Activated CD4-positive, alpha-beta T cell treated with anti-CD3 and anti-CD28 coated beads for 36 hours (primary cell): ENCODE data around the gene MANEAL. TPM values are rescaled to one million over a fixed set of nuclear protein-coding genes. Genes with fewer than 3 reads are reported as not detected.

ENCODE experiments used
- ATAC-seq: fragments of 200-7000 bp; cut with Tn5 transposase; one replicate; pipeline ENCODE4 v1.10.0; 2021; ENCODE audit warnings: mild to moderate bottlenecking, moderate library complexity
- CTCF ChIA-PET: fragments of 350-600 bp; sonication (Branson Sonifier 250); formaldehyde crosslinking; loops from one replicate; lab custom pipeline; 2021; ENCODE audit warnings: antibody characterized with exemption; lab: Charles Lee
- POLR2A ChIA-PET: fragments of 350-600 bp; sonication (Branson Sonifier 250); formaldehyde crosslinking; loops from one replicate; lab custom pipeline; 2021; ENCODE audit warnings: antibody characterized with exemption, inconsistent platforms; lab: Charles Lee
- DNase-seq: peaks from one replicate; pipeline ENCODE4 v3.0.0-alpha.2; 2020
- H3K27ac Mint-ChIP-seq: one replicate; pipeline ENCODE4 v1.8.0; 2021; ENCODE audit warnings: mixed read lengths
- H3K27me3 Mint-ChIP-seq: one replicate; pipeline ENCODE4 v1.8.0; 2021; ENCODE audit warnings: mixed read lengths
- H3K36me3 Mint-ChIP-seq: one replicate; pipeline ENCODE4 v1.8.0; 2021; ENCODE audit warnings: low read depth, mixed read lengths
- H3K4me1 Mint-ChIP-seq: one replicate; pipeline ENCODE4 v1.8.0; 2021; ENCODE audit warnings: mixed read lengths
- H3K4me3 Mint-ChIP-seq: one replicate; pipeline ENCODE4 v1.8.0; 2021; ENCODE audit warnings: mild to moderate bottlenecking, moderate library complexity, mixed read lengths
- H3K9me3 Mint-ChIP-seq: one replicate; pipeline ENCODE4 v1.8.0; 2021; ENCODE audit warnings: low read depth, mixed read lengths
- intact Hi-C, 2 experiments: fragments of 100-400 bp; cut with DNase I in 1 of 2; cut with micrococcal nuclease in 1 of 2; formaldehyde crosslinking; loops; one replicate each; pipeline versions ENCODE4 v1.14.2 to v1.15.1; 2022 to 2024; cut with DNase I, micrococcal nuclease
- total RNA-seq, 2 experiments: library from RNA; stranded (reverse); gene quantifications; one replicate each; pipeline ENCODE4 v1.2.3, GENCODE V29; 2021

The MANEAL gene
- total RNA-seq, 2 experiments from 2014 or later = 1.0 TPM

- no peak for DNase-seq
- peaks cover 31% of the 10 kb centered on the region for H3K36me3 Mint-ChIP-seq
- POLR2A ChIA-PET = no interaction called here
- no peak overlapping the region for H3K4me3 Mint-ChIP-seq
- ATAC-seq = no peak
- peaks cover 34% of the 10 kb centered on the region for H3K4me1 Mint-ChIP-seq
- intact Hi-C loops = loop anchor here in 1 of 2 experiments (5.0 kb wide), 1 partner anchor 177 kb away; no protein-coding TSS in a partner anchor
- CTCF ChIA-PET = no interaction called here
- no peaks in the 10 kb centered on the region for H3K27me3 Mint-ChIP-seq
- peak overlapping the region; percentile 13 for H3K27ac Mint-ChIP-seq
- H3K9me3 Mint-ChIP-seq = no peaks in the 10 kb centered on the region
Observed at GRCh38 chr1:37809942-37810341, 16.3 kb downstream of the MANEAL start.

- ATAC-seq (peak; percentile 50), DNase-seq (peak; percentile 81)
- H3K9me3 Mint-ChIP-seq = no peaks in the 10 kb centered on the region
- no peaks in the 10 kb centered on the region for H3K27me3 Mint-ChIP-seq
- no peak overlapping the region for H3K4me3 Mint-ChIP-seq
- ChIA-PET POLR2A (no interaction called here), CTCF (no interaction called here)
- intact Hi-C loops = loop anchor here in 1 of 2 experiments (5.0 kb wide), 1 partner anchor 176 kb away; no protein-coding TSS in a partner anchor
- peaks cover 19% of the 10 kb centered on the region for H3K36me3 Mint-ChIP-seq
- H3K4me1 Mint-ChIP-seq = peaks cover 26% of the 10 kb centered on the region
- no peak overlapping the region for H3K27ac Mint-ChIP-seq
Observed at GRCh38 chr1:37811027-37811655, 17.5 kb downstream of the MANEAL start.

- CTCF ChIA-PET = no interaction called here
- Mint-ChIP-seq H3K9me3 (no peaks in the 10 kb centered on the region), H3K27me3 (no peaks in the 10 kb centered on the region), H3K4me3 (no peak overlapping the region), H3K27ac (no peak overlapping the region), H3K36me3 (peaks cover 9% of the 10 kb centered on the region), H3K4me1 (peaks cover 23% of the 10 kb centered on the region)
- POLR2A ChIA-PET = no interaction called here
- no peak for ATAC-seq
- intact Hi-C loops = loop anchor here in 1 of 2 experiments (5.0 kb wide), 1 partner anchor 174 kb away; no protein-coding TSS in a partner anchor
- no peak for DNase-seq
Observed at GRCh38 chr1:37813529-37814145, 20.0 kb downstream of the MANEAL start.

GRCh38 chr1:37814252-37814651, 20.6 kb downstream of the MANEAL start:
- H3K4me3 Mint-ChIP-seq = no peak overlapping the region
- ATAC-seq (no peak), DNase-seq (no peak)
- peaks cover 9% of the 10 kb centered on the region for H3K36me3 Mint-ChIP-seq
- intact Hi-C loops = loop anchor here in 1 of 2 experiments (5.0 kb wide), 1 partner anchor 173 kb away; no protein-coding TSS in a partner anchor
- H3K27me3 Mint-ChIP-seq = no peaks in the 10 kb centered on the region
- POLR2A ChIA-PET = no interaction called here
- H3K27ac Mint-ChIP-seq = no peak overlapping the region
- CTCF ChIA-PET = interaction anchor here (1.1 kb wide), 1 partner anchor 45 kb away, joined by 3 read pairs; the partner anchor contains the start of gene MTF1
- peaks cover 16% of the 10 kb centered on the region for H3K4me1 Mint-ChIP-seq
- no peaks in the 10 kb centered on the region for H3K9me3 Mint-ChIP-seq

GRCh38 chr1:37817481-37817880, 23.8 kb downstream of the MANEAL start:
- ChIA-PET POLR2A (interaction anchor here (0.5 kb wide), 1 partner anchor 140 kb away, joined by 4 read pairs; no protein-coding TSS in a partner anchor), CTCF (interaction anchor here (0.8 to 2.6 kb wide), 5 partner anchors 9 to 1359 kb away, joined by 3 to 8 read pairs (median 4); partner anchors contain the start of genes C1orf122, MTF1 and YRDC)
- Mint-ChIP-seq H3K9me3 (no peaks in the 10 kb centered on the region), H3K27ac (no peak overlapping the region), H3K27me3 (no peaks in the 10 kb centered on the region), H3K36me3 (peaks cover 21% of the 10 kb centered on the region), H3K4me1 (peaks cover 4% of the 10 kb centered on the region), H3K4me3 (no peak overlapping the region)
- intact Hi-C loops = no loop called here
- DNase-seq (no peak), ATAC-seq (peak; percentile 36)

DNA sequence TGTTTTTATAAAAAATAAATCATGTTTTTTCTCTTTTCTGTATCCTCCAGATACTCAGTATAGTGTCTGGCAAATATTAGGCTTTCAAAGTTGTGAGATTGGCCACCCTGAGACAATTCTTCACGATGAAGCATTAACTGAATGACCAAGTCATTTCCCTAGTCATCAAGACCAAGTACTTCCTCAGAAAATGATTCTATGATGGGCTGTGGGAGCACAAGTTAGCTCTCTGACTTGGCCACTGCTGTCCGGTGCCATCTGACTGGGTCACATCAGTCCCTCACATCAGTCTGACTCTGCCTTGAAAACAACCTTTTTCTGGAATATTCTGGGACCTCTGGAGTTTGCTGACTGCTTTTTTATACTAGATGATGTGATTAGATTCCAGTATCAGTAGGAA, 27.8 kb downstream of the MANEAL start:
- no peak overlapping the region for H3K27ac Mint-ChIP-seq
- DNase-seq (no peak), ATAC-seq (no peak)
- no peak overlapping the region for H3K4me3 Mint-ChIP-seq
- peaks cover 36% of the 10 kb centered on the region for H3K36me3 Mint-ChIP-seq
- POLR2A ChIA-PET = no interaction called here
- H3K27me3 Mint-ChIP-seq = no peaks in the 10 kb centered on the region
- H3K9me3 Mint-ChIP-seq = no peaks in the 10 kb centered on the region
- intact Hi-C loops = no loop called here
- CTCF ChIA-PET = interaction anchor here (0.5 to 0.7 kb wide), 2 partner anchors 30 to 129 kb away, joined by 3 read pairs; no protein-coding TSS in a partner anchor
- peaks cover 21% of the 10 kb centered on the region for H3K4me1 Mint-ChIP-seq

GRCh38 chr1:37822906-37823815, 29.5 kb downstream of the MANEAL start:
- Mint-ChIP-seq H3K27me3 (no peaks in the 10 kb centered on the region), H3K4me3 (no peak overlapping the region), H3K4me1 (peaks cover 23% of the 10 kb centered on the region), H3K36me3 (peaks cover 31% of the 10 kb centered on the region), H3K9me3 (no peaks in the 10 kb centered on the region), H3K27ac (peak overlapping the region; percentile 82)
- peak; percentile 36 for DNase-seq
- intact Hi-C loops = no loop called here
- ChIA-PET POLR2A (interaction anchor here (0.6 to 1.1 kb wide), 3 partner anchors 15 to 122 kb away, joined by 3 to 5 read pairs (median 3); no protein-coding TSS in a partner anchor), CTCF (interaction anchor here (0.6 to 1.0 kb wide), 4 partner anchors 31 to 897 kb away, joined by 3 read pairs; partner anchors contain the start of gene SNIP1)
- peak; percentile 82 for ATAC-seq

DNA sequence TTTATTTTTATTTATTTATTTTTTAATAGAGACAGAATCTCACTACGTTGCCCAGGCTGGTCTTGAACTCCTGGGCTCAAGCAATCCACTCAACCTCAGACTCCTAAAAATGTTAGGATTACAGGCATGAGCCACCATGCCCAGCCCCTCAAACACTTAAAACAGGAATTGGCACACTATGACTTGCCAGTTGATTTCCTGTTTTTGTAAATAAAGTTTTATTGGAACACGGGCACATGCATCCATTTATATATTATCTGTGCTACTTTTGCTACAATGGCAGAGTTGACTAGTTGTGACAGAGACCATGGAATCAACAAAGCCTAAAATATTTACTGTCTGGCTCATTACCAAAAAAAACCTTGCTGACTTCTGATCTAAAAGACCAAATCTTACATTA, 30.4 kb downstream of the MANEAL start:
- no peak overlapping the region for H3K4me3 Mint-ChIP-seq

GRCh38 chr1:37825506-37825905, 31.9 kb downstream of the MANEAL start:
- Mint-ChIP-seq H3K36me3 (peaks cover 33% of the 10 kb centered on the region), H3K27me3 (no peaks in the 10 kb centered on the region), H3K27ac (peak overlapping the region; percentile 4), H3K4me3 (no peak overlapping the region), H3K9me3 (no peaks in the 10 kb centered on the region), H3K4me1 (peaks cover 23% of the 10 kb centered on the region)
- CTCF ChIA-PET = interaction anchor here (0.7 kb wide), 1 partner anchor 86 kb away, joined by 3 read pairs; no protein-coding TSS in a partner anchor
- DNase-seq = no peak
- ATAC-seq = no peak
- POLR2A ChIA-PET = no interaction called here
- intact Hi-C loops = no loop called here

More for the DNA sequence above, 30.4 kb downstream of the MANEAL start:
- ChIA-PET POLR2A (interaction anchor here (1.0 kb wide), 1 partner anchor 121 kb away, joined by 5 read pairs; no protein-coding TSS in a partner anchor), CTCF (interaction anchor here (0.9 kb wide), 1 partner anchor 30 kb away, joined by 3 read pairs; no protein-coding TSS in a partner anchor)
- no peak for ATAC-seq
- H3K4me1 Mint-ChIP-seq = peaks cover 23% of the 10 kb centered on the region
- H3K27me3 Mint-ChIP-seq = no peaks in the 10 kb centered on the region
- no peak overlapping the region for H3K27ac Mint-ChIP-seq
- peaks cover 35% of the 10 kb centered on the region for H3K36me3 Mint-ChIP-seq
- intact Hi-C loops = no loop called here
- H3K9me3 Mint-ChIP-seq = no peaks in the 10 kb centered on the region
- DNase-seq = no peak

DNA sequence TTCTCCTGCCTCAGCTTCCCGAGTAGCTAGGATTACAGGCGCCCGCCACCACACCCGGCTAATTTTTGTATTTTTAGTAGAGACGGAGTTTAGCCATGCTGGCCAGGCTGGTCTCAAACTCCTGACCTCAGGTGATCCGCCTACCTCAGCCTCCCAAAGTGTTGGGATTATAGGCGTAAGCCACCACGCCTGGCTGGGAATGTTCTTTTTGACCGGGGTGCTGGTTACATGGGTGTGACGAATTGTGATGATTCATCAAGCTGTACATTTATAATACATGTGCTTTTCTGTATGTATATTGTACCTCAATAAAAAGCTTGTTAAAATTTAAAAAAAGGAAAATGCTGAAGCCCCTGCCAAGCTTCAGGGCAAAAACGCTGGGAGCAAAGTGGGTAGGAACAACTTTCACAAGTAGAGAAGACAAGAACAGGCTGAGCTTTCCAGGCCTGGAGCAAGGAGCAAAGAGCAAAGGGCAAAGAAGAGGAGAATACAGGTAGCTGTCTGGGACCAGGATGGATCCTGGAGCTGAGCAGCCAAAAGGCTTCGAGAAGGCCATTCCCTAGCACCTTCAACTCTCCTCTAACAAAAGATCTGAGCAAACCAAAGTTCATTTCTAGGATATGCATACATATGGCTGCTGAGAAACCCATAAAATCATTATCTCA, 34.9 kb downstream of the MANEAL start:
- POLR2A ChIA-PET = interaction anchor here (0.6 kb wide), 1 partner anchor 98 kb away, joined by 3 read pairs; no protein-coding TSS in a partner anchor
- CTCF ChIA-PET = no interaction called here

More for the DNA sequence above, 34.9 kb downstream of the MANEAL start:
- ATAC-seq (no peak), DNase-seq (no peak)
- intact Hi-C loops = no loop called here
- peaks cover 15% of the 10 kb centered on the region for H3K4me1 Mint-ChIP-seq
- no peaks in the 10 kb centered on the region for H3K9me3 Mint-ChIP-seq
- H3K4me3 Mint-ChIP-seq = no peak overlapping the region
- H3K27me3 Mint-ChIP-seq = no peaks in the 10 kb centered on the region
- no peak overlapping the region for H3K27ac Mint-ChIP-seq
- H3K36me3 Mint-ChIP-seq = peaks cover 23% of the 10 kb centered on the region
